BE2C (cell line): Measurements from ENCODE around the gene ITGA7.
A peak's percentile ranks its signal among the peaks of the same experiment; 100 is the strongest.

Experiments used
- DNase-seq: peaks from one replicate; pipeline ENCODE4 v3.0.0-alpha.2; 2020
- H3K27me3 ChIP-seq: fragments of 250-450 bp; sonication (Bioruptor Pico); 2 replicates; pipeline ENCODE4 v1.5.1; 2020; ENCODE audit warnings: mild to moderate bottlenecking
- H3K36me3 ChIP-seq: fragments of 250-450 bp; sonication (Bioruptor Pico); 2 replicates; pipeline ENCODE4 v1.5.1; 2020; ENCODE audit warnings: mild to moderate bottlenecking
- H3K4me1 ChIP-seq: fragments of 250-450 bp; sonication (Bioruptor Pico); 2 replicates; pipeline ENCODE4 v1.5.1; 2020
- H3K4me3 ChIP-seq: 2 replicates; pipeline ENCODE4 v1.5.1; 2011; ENCODE audit warnings: low read depth, low read length
- H3K9me3 ChIP-seq: fragments of 250-450 bp; sonication (Bioruptor Pico); 2 replicates; pipeline ENCODE4 v1.5.1; 2020
- TF ChIP-seq, protein P1 (sequence below): IDR thresholded peaks from 2 replicates; pipeline ENCODE4 v1.5.1; 2012; ENCODE audit warnings: mild to moderate bottlenecking, low read depth, low read length

ITGA7 gene

GRCh38 chr12:55745361-55746173 is 37.9 kb upstream of the ITGA7 start:
- Histone ChIP-seq H3K9me3 (no peaks in the 10 kb centered on the region), H3K4me3 (peak overlapping the region; percentile 96), H3K4me1 (peaks cover 20% of the 10 kb centered on the region), H3K36me3 (peaks cover 35% of the 10 kb centered on the region), H3K27me3 (no peaks in the 10 kb centered on the region)
- TF ChIP-seq, protein P1, sequence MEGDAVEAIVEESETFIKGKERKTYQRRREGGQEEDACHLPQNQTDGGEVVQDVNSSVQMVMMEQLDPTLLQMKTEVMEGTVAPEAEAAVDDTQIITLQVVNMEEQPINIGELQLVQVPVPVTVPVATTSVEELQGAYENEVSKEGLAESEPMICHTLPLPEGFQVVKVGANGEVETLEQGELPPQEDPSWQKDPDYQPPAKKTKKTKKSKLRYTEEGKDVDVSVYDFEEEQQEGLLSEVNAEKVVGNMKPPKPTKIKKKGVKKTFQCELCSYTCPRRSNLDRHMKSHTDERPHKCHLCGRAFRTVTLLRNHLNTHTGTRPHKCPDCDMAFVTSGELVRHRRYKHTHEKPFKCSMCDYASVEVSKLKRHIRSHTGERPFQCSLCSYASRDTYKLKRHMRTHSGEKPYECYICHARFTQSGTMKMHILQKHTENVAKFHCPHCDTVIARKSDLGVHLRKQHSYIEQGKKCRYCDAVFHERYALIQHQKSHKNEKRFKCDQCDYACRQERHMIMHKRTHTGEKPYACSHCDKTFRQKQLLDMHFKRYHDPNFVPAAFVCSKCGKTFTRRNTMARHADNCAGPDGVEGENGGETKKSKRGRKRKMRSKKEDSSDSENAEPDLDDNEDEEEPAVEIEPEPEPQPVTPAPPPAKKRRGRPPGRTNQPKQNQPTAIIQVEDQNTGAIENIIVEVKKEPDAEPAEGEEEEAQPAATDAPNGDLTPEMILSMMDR: peak; percentile 23
- DNase-seq: peak; percentile 80

GRCh38 chr12:55744340-55745030 is 36.8 kb upstream of the ITGA7 start:
- peak overlapping the region; percentile 96 for H3K4me3 ChIP-seq
- H3K9me3 ChIP-seq: no peaks in the 10 kb centered on the region
- TF ChIP-seq, protein P1: no peak
- no peak for DNase-seq
- peaks cover 20% of the 10 kb centered on the region for H3K4me1 ChIP-seq
- H3K27me3 ChIP-seq: no peaks in the 10 kb centered on the region
- peaks cover 26% of the 10 kb centered on the region for H3K36me3 ChIP-seq

GRCh38 chr12:55743406-55744339 is 36.0 kb upstream of the ITGA7 start:
- TF ChIP-seq, protein P1: no peak
- DNase-seq: peak; percentile 64

GRCh38 chr12:55742719-55743405 is 35.2 kb upstream of the ITGA7 start, which contains the start of gene GDF11:
Gene GDF11 (plus strand): TSS chr12:55743122. CDS start chr12:55743317, 195 bp downstream.
- Histone ChIP-seq H3K27me3 (no peaks in the 10 kb centered on the region), H3K4me3 (peak within 1 kb of the TSS; percentile 96), H3K4me1 (peaks cover 20% of the 10 kb centered on the region), H3K36me3 (peaks cover 10% of the 10 kb centered on the region; the same call in 1 of the 2 replicates), H3K9me3 (no peaks in the 10 kb centered on the region)
- DNase-seq: peak; percentile 90
- TF ChIP-seq, protein P1: no peak

More at GRCh38 chr12:55743406-55744339, 36.0 kb upstream of the ITGA7 start:
- Histone ChIP-seq H3K4me1 (peaks cover 20% of the 10 kb centered on the region), H3K4me3 (peak overlapping the region; percentile 96), H3K36me3 (peaks cover 18% of the 10 kb centered on the region), H3K27me3 (no peaks in the 10 kb centered on the region), H3K9me3 (no peaks in the 10 kb centered on the region)

GRCh38 chr12:55741931-55742680 is 34.4 kb upstream of the ITGA7 start:
- peaks cover 26% of the 10 kb centered on the region for H3K4me1 ChIP-seq
- H3K4me3 ChIP-seq: peak overlapping the region; percentile 55
- TF ChIP-seq, protein P1: no peak
- H3K9me3 ChIP-seq: no peaks in the 10 kb centered on the region
- DNase-seq: no peak
- peaks cover 10% of the 10 kb centered on the region; the same call in 1 of the 2 replicates for H3K36me3 ChIP-seq
- no peaks in the 10 kb centered on the region for H3K27me3 ChIP-seq
